Activated gamma-delta T cell (primary cell): ENCODE results near the gene LYPD6B.

ENCODE experiments used
- DNase-seq: peaks from one replicate; lab custom pipeline; 2025; lab: John Stamatoyannopoulos, UW
- total RNA-seq, 2 donors: gene quantifications; one replicate each; lab custom pipeline; 2026; lab: John Stamatoyannopoulos, UW

Gene LYPD6B, protein sequence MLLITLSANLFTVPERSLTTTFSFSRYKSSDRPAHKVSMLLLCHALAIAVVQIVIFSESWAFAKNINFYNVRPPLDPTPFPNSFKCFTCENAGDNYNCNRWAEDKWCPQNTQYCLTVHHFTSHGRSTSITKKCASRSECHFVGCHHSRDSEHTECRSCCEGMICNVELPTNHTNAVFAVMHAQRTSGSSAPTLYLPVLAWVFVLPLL
- 0.04 to 0.20 reads per million in 2 donors for total RNA-seq

DNA sequence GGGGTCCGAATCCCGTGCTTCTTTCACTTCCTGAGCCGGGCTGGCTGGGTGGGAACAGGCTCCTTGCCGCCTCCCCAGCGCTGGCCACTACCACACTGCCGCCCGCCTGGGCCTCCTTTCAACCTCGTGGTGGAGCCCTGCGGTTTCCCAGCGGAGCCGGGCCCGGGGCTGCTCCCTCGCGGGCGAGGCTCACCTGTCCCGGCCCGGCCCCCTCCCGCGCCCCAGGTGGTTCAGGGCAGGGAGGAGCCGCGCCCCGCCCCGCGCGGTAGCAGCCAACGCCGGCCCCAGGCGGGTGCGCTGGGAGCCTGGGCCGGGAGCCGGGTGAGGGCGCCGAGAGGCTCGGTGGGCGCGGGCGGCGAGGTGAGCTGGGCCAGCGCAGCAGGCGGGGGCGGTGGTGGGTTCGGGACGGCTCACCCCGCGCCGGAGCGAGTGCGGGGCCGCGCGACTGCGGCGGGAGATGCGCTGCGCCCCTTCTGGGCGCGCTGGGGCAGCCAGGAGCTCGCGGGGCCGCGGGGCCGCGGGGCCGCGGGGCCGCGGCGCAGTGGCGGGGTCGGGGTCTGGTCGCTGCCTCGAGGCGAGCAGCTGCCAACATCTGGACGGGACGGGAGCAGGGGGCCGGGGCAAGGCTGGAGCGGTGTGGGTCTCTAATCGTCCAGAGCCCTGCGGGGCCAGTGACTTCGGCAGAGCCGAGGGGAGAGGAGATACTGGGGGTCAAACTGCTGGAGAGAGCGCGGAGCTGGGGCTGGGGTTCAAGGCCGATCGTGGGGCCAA is at the start of gene LYPD6B:
Gene LYPD6B, plus strand, starts transcription at position 258 of the 771 bp plus-strand sequence. CDS start 92,250 bp downstream, outside the sequence.
- DNase-seq: no peak

GRCh38 chr2:148989882-148990493 is 48.5 kb upstream of the LYPD6B start:
- DNase-seq: no peak

- no peak for DNase-seq
These were observed 47.5 kb upstream of the LYPD6B start for GRCh38 chr2:148990968-148991367.

- DNase-seq: no peak
These were observed 46.1 kb upstream of the LYPD6B start for GRCh38 chr2:148992448-148992847.

DNA sequence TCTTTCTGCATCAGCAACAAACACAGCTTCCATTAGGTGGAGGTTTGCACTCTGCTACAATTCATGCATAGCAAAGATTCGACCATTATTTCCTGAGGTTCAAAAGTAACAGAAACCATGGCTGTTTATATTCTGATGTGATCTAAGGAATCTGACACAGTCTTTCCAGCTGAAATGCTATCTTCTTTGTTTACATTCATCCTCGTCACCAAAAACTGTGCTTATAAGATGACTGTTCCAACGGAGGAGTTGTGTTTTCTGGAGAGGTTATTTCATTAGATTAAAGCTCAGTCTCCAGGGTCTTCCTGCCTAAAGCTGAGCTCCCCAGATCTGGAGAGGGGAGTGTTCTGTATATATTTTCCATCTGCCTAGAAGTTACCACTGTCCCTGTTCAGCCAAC is 45.1 kb upstream of the LYPD6B start:
- no peak for DNase-seq

GRCh38 chr2:148994341-148994740 is 44.2 kb upstream of the LYPD6B start:
- DNase-seq: no peak

DNA sequence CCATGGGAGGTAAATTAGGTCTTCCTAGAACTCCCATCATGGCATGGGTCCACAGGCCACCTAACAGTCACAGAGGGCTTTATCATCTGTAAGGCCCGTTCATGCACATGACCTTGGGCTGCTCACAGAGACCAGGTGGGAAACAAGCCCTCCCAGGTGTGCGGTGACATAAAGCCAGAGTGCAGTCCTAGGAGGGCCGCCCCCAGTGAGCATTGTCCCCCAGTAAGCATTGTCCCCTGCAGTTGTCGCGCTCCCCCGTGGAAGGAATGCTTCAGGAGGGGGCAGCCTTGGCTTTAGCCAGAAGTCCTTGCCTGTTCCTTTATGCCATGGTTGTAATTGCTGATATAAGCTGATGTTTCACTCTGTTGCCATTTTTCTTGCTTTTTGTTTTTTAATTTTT is 41.7 kb upstream of the LYPD6B start:
- no peak for DNase-seq

GRCh38 chr2:148998165-148998830 is 40.2 kb upstream of the LYPD6B start:
- DNase-seq: no peak

GRCh38 chr2:148998831-148999200 is 39.7 kb upstream of the LYPD6B start:
- DNase-seq: no peak

DNA sequence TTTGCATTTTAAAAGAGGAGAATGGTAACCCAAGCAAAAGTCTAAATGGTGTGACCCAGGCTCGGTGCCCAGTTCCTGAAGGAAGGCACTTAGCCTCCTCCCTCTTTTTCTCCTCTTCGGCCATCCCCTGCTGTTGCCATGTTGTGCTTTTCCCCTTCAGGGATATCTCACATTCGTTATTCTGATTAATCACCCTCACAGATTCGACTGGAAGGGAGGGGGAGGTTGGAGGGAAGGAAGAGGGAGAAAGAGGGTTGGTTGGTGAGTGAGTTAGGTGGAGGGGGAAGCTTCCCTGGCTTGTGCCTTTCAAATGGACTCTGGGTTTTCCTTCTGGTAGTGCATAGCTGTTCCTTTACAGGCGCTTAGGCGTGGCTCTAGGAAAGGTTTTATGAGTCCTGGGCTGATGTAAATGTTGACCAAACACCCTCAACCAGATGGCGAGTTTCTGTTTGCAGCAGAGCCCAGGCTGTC is 39.0 kb upstream of the LYPD6B start:
- no peak for DNase-seq

- DNase-seq: no peak
These were observed 38.2 kb upstream of the LYPD6B start for GRCh38 chr2:149000158-149000938.

- no peak for DNase-seq
These were observed 37.0 kb upstream of the LYPD6B start for GRCh38 chr2:149001496-149001895.

DNA sequence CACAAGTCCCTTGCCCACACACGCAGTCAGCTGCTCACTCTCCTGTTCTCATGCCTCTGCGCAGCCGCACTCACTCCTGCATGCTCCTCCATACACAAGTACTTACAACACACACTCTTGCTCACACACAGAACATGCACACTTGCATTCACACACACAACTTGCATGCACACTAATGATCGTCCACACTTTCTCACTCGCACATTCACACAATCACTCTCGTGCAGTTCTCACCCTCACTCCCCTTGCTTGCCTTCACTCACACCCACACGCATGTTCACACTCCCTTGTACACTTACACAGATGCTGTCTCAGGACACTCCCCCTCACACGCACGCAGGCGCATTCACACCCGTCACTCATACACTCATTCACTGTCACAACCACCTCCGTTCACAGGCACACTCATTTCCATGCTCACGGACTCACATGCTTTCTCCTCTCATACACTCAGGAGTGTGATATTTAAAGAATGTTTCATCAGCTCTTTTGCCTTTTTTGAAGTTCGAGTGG is 36.1 kb upstream of the LYPD6B start:
- DNase-seq: no peak

GRCh38 chr2:149002891-149003740 is 35.4 kb upstream of the LYPD6B start:
- no peak for DNase-seq

DNA sequence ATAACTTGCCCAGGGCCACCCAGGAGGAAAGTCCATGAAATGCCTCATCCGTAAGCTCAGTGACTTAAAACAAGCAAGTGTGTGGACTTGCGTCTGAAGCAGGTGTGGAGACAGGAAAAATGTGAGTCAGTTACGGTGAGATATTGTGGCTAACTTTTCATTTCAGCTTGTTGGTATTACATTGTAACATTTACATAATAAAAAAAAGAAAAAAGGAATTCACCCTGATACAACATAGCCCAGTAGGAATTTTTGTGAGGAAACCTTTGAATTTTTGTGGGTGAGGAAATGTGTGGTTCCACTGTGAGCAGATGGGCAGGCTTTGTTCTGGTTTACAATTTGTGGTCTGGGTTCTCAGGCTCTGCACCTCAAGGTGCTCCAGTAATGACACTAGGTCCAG is 33.7 kb upstream of the LYPD6B start:
- no peak for DNase-seq

- DNase-seq: no peak
These were observed 32.9 kb upstream of the LYPD6B start for GRCh38 chr2:149005471-149006077.

DNA sequence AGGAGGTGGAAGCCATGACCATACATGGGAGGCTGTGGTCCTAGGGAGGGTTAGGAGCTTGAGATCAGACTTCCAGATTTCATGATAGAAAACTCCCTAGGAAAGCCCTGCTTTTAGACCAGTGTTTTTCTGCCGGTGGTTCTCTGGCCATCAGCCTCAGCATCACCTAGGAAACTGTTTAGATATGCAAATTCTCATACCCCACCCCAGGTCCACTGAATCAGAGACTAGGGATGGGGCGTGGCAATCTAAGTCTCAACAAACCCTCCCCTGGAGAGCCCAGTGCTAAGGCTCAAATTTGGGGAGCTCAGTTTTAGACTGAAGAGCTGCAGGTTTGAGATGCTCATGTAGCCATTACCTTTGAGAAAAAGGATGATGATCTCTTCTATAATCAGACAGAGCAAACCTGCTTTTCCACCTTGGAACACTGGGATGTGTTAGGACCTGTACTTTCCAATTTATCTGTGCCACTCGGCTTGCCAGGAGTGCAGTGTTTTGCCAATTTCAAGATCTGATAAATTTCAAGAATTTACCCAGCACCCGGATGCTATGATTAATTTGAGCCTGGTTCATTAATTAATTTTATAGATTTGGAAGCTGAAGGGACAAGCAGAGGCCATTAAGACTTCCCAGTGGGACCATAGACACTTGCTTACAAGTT is 31.5 kb upstream of the LYPD6B start:
- DNase-seq: no peak

DNA sequence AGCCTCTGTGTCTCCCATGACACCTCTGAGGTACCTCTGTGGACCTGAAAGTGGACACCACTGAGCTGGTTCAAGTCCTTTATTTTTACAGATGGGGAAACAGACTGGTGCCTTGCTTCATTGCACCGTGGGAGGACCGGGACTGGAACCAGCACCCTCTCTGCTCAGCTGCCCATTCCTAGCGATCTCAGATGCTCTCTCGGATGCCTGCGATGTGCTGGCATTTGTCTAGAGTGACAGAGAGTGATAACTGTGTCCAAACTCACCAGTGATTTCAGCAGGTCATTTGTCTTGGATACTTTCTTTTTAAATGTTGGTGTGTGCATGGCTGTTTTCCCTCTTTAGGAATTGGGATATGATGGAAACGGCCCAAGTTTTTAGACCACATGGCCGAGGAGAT is 30.1 kb upstream of the LYPD6B start:
- DNase-seq: no peak
